Immature natural killer cell (primary cell): ENCODE results near the gene HBS1L. TPM values are rescaled to one million over a fixed set of nuclear protein-coding genes. Genes with fewer than 3 reads are reported as not detected.
A peak's percentile ranks its signal among the peaks of the same experiment; 100 is the strongest.

Source experiments
- DNase-seq, 3 donors: peaks; one replicate each; pipeline ENCODE4 v3.0.0; 2022; ENCODE audit warnings: mixed read lengths in 1 of 3
- H3K27ac Mint-ChIP-seq, 6 donors: one replicate each; pipeline ENCODE4 v1.8.0; 2020; ENCODE audit warnings: mixed read lengths in 6 of 6, mild to moderate bottlenecking in 5 of 6, inconsistent platforms in 4 of 6, moderate library complexity in 3 of 6
- H3K27me3 Mint-ChIP-seq, 3 donors: one replicate each; pipeline ENCODE4 v1.8.0; 2020 to 2021; ENCODE audit warnings: low read depth in 3 of 3, mild to moderate bottlenecking in 3 of 3, mixed read lengths in 3 of 3, moderate library complexity in 3 of 3, inconsistent platforms in 1 of 3
- H3K36me3 Mint-ChIP-seq, 3 donors: one replicate each; pipeline ENCODE4 v1.8.0; 2020; ENCODE audit warnings: mixed read lengths in 3 of 3, inconsistent platforms in 2 of 3, mild to moderate bottlenecking in 2 of 3
- H3K4me1 Mint-ChIP-seq, 2 donors: one replicate each; pipeline ENCODE4 v1.8.0; 2020; ENCODE audit warnings: inconsistent platforms in 2 of 2, mild to moderate bottlenecking in 2 of 2, mixed read lengths in 2 of 2, moderate library complexity in 1 of 2
- H3K4me3 Mint-ChIP-seq, 5 donors: one replicate each; pipeline ENCODE4 v1.8.0; 2020; ENCODE audit warnings: mild to moderate bottlenecking in 5 of 5, mixed read lengths in 5 of 5, inconsistent platforms in 3 of 5, moderate library complexity in 3 of 5
- H3K9me3 Mint-ChIP-seq, 6 donors: one replicate each; pipeline ENCODE4 v1.8.0; 2020; ENCODE audit warnings: mild to moderate bottlenecking in 6 of 6, mixed read lengths in 6 of 6, inconsistent platforms in 4 of 6, moderate library complexity in 3 of 6
- polyA plus RNA-seq, 3 donors: library from polyadenylated mRNA; unstranded; fragments of 300-500 nt; fragmentation: Illumina TruSeq; gene quantifications; one replicate each; pipeline ENCODE4 v1.2.3, GENCODE V29; 2021

Gene HBS1L
- polyA plus RNA-seq, 3 donors from 2014 or later: 29.0 to 38.7 (median 32.4) TPM

- H3K4me3 Mint-ChIP-seq: no peak overlapping the region
- peaks cover 11 to 23% (median 17%) of the 10 kb centered on the region in 3 donors for H3K36me3 Mint-ChIP-seq
- H3K4me1 Mint-ChIP-seq: peaks cover 0 to 6% of the 10 kb centered on the region in 2 donors
- no peaks in the 10 kb centered on the region for H3K9me3 Mint-ChIP-seq
- no peaks in the 10 kb centered on the region for H3K27me3 Mint-ChIP-seq
- DNase-seq: no peak
- H3K27ac Mint-ChIP-seq: no peak overlapping the region
These were observed 97.9 kb downstream of the HBS1L start for GRCh38 chr6:134956676-134957075.

GRCh38 chr6:134956032-134956431 lies 98.6 kb downstream of the HBS1L start:
- no peaks in the 10 kb centered on the region for H3K9me3 Mint-ChIP-seq
- H3K4me1 Mint-ChIP-seq: no peaks in the 10 kb centered on the region
- H3K4me3 Mint-ChIP-seq: no peak overlapping the region
- H3K27me3 Mint-ChIP-seq: no peaks in the 10 kb centered on the region
- peaks cover 10 to 16% (median 11%) of the 10 kb centered on the region in 3 donors for H3K36me3 Mint-ChIP-seq
- DNase-seq: no peak
- H3K27ac Mint-ChIP-seq: no peak overlapping the region

GRCh38 chr6:134954272-134955000 lies 100.2 kb downstream of the HBS1L start:
- Mint-ChIP-seq H3K27ac (no peak overlapping the region), H3K4me3 (no peak overlapping the region), H3K27me3 (peaks cover 0 to 3% (median 0%) of the 10 kb centered on the region in 3 donors), H3K36me3 (peaks cover 0 to 8% (median 7%) of the 10 kb centered on the region in 3 donors), H3K4me1 (no peaks in the 10 kb centered on the region), H3K9me3 (no peaks in the 10 kb centered on the region)
- no peak for DNase-seq

GRCh38 chr6:134951494-134952263 lies 102.9 kb downstream of the HBS1L start:
- DNase-seq: no peak
- Mint-ChIP-seq H3K9me3 (no peaks in the 10 kb centered on the region), H3K27me3 (peaks cover 0 to 3% (median 0%) of the 10 kb centered on the region in 3 donors), H3K4me3 (no peak overlapping the region), H3K36me3 (peaks cover 0 to 5% (median 0%) of the 10 kb centered on the region in 3 donors), H3K4me1 (no peaks in the 10 kb centered on the region), H3K27ac (no peak overlapping the region)

GRCh38 chr6:134950482-134950881 lies 104.1 kb downstream of the HBS1L start:
- DNase-seq: no peak
- Mint-ChIP-seq H3K9me3 (no peaks in the 10 kb centered on the region), H3K27ac (no peak overlapping the region), H3K27me3 (peaks cover 0 to 3% (median under 1%) of the 10 kb centered on the region in 3 donors), H3K4me3 (no peak overlapping the region), H3K4me1 (no peaks in the 10 kb centered on the region), H3K36me3 (peaks cover 0 to 5% (median 0%) of the 10 kb centered on the region in 3 donors)

- Mint-ChIP-seq H3K4me3 (no peak within 1 kb of the TSS), H3K4me1 (no peaks in the 10 kb centered on the region), H3K36me3 (peaks cover 0 to 5% (median 0%) of the 10 kb centered on the region in 3 donors), H3K9me3 (no peaks in the 10 kb centered on the region), H3K27me3 (peaks cover 0 to 3% (median 3%) of the 10 kb centered on the region in 3 donors), H3K27ac (no peak within 1 kb of the TSS)
- no peak for DNase-seq
These were observed 104.7 kb downstream of the HBS1L start, which contains the start of gene ALDH8A1 for GRCh38 chr6:134949927-134950326. ALDH8A1 (minus strand) TSS chr6:134950101; CDS start chr6:134950053, 48 bp downstream.

- peaks cover 0 to 5% (median 0%) of the 10 kb centered on the region in 3 donors for H3K36me3 Mint-ChIP-seq
- DNase-seq: no peak
- no peak overlapping the region for H3K27ac Mint-ChIP-seq
- H3K4me1 Mint-ChIP-seq: no peaks in the 10 kb centered on the region
- H3K27me3 Mint-ChIP-seq: peaks cover 0 to 3% (median 3%) of the 10 kb centered on the region in 3 donors
- no peaks in the 10 kb centered on the region for H3K9me3 Mint-ChIP-seq
- no peak overlapping the region for H3K4me3 Mint-ChIP-seq
These were observed 105.9 kb downstream of the HBS1L start for GRCh38 chr6:134948691-134949090.

GRCh38 chr6:134948142-134948541 lies 106.5 kb downstream of the HBS1L start:
- no peaks in the 10 kb centered on the region for H3K4me1 Mint-ChIP-seq
- H3K4me3 Mint-ChIP-seq: no peak overlapping the region
- DNase-seq: no peak
- peaks cover 0 to 5% (median 0%) of the 10 kb centered on the region in 3 donors for H3K36me3 Mint-ChIP-seq
- no peak overlapping the region for H3K27ac Mint-ChIP-seq
- peaks cover 2 to 3% (median 3%) of the 10 kb centered on the region in 3 donors for H3K27me3 Mint-ChIP-seq
- H3K9me3 Mint-ChIP-seq: no peaks in the 10 kb centered on the region

- Mint-ChIP-seq H3K4me3 (no peak overlapping the region), H3K4me1 (no peaks in the 10 kb centered on the region), H3K27ac (no peak overlapping the region), H3K36me3 (no peaks in the 10 kb centered on the region), H3K9me3 (no peaks in the 10 kb centered on the region), H3K27me3 (peaks cover 2 to 3% (median 3%) of the 10 kb centered on the region in 3 donors)
- DNase-seq: no peak
These were observed 109.6 kb downstream of the HBS1L start for GRCh38 chr6:134945045-134945444.

GRCh38 chr6:134943522-134944111 lies 111.0 kb downstream of the HBS1L start:
- H3K27ac Mint-ChIP-seq: no peak overlapping the region
- H3K4me3 Mint-ChIP-seq: no peak overlapping the region
- no peak for DNase-seq
- H3K9me3 Mint-ChIP-seq: no peaks in the 10 kb centered on the region
- H3K4me1 Mint-ChIP-seq: no peaks in the 10 kb centered on the region
- peaks cover 0 to 3% (median 2%) of the 10 kb centered on the region in 3 donors for H3K27me3 Mint-ChIP-seq
- no peaks in the 10 kb centered on the region for H3K36me3 Mint-ChIP-seq

GRCh38 chr6:134938896-134939295 lies 115.7 kb downstream of the HBS1L start:
- Mint-ChIP-seq H3K4me1 (no peaks in the 10 kb centered on the region), H3K36me3 (peaks cover 0 to 5% (median 0%) of the 10 kb centered on the region in 3 donors), H3K4me3 (no peak overlapping the region), H3K27me3 (peaks cover 0 to 6% (median 0%) of the 10 kb centered on the region in 3 donors), H3K9me3 (no peaks in the 10 kb centered on the region), H3K27ac (no peak overlapping the region)
- no peak for DNase-seq

- H3K36me3 Mint-ChIP-seq: peaks cover 0 to 6% (median 0%) of the 10 kb centered on the region in 3 donors
- H3K9me3 Mint-ChIP-seq: no peaks in the 10 kb centered on the region
- H3K27me3 Mint-ChIP-seq: peaks cover 0 to 4% (median 0%) of the 10 kb centered on the region in 3 donors
- no peak for DNase-seq
- no peak overlapping the region for H3K27ac Mint-ChIP-seq
- H3K4me1 Mint-ChIP-seq: no peaks in the 10 kb centered on the region
- no peak overlapping the region for H3K4me3 Mint-ChIP-seq
These were observed 117.2 kb downstream of the HBS1L start for GRCh38 chr6:134937426-134937825.

GRCh38 chr6:134936931-134937330 lies 117.7 kb downstream of the HBS1L start:
- H3K9me3 Mint-ChIP-seq: no peaks in the 10 kb centered on the region
- H3K4me1 Mint-ChIP-seq: no peaks in the 10 kb centered on the region
- H3K4me3 Mint-ChIP-seq: no peak overlapping the region
- H3K36me3 Mint-ChIP-seq: peaks cover 3 to 10% (median 4%) of the 10 kb centered on the region in 3 donors
- DNase-seq: no peak
- H3K27ac Mint-ChIP-seq: peak overlapping the region in 1 of 6 donors; percentile 14
- peaks cover 0 to 4% (median 0%) of the 10 kb centered on the region in 3 donors for H3K27me3 Mint-ChIP-seq

- no peaks in the 10 kb centered on the region for H3K9me3 Mint-ChIP-seq
- peaks cover 4 to 13% (median 6%) of the 10 kb centered on the region in 3 donors for H3K36me3 Mint-ChIP-seq
- no peak overlapping the region for H3K4me3 Mint-ChIP-seq
- peak overlapping the region in 1 of 6 donors; percentile 14 for H3K27ac Mint-ChIP-seq
- peaks cover 0 to 4% (median 0%) of the 10 kb centered on the region in 3 donors for H3K27me3 Mint-ChIP-seq
- DNase-seq: no peak
- H3K4me1 Mint-ChIP-seq: no peaks in the 10 kb centered on the region
These were observed 118.1 kb downstream of the HBS1L start for GRCh38 chr6:134936476-134936875.
